NOMO-1 treated with dmso at 0.1 percent for 144 hours (cell line): ENCODE results near the gene PPP2R2D.
A peak's percentile ranks its signal among the peaks of the same experiment; 100 is the strongest.

ENCODE experiments used
- DNase-seq: peaks from one replicate; lab custom pipeline; 2025; ENCODE audit not compliant: unreplicated experiment; lab: John Stamatoyannopoulos, UW

The PPP2R2D gene

DNA sequence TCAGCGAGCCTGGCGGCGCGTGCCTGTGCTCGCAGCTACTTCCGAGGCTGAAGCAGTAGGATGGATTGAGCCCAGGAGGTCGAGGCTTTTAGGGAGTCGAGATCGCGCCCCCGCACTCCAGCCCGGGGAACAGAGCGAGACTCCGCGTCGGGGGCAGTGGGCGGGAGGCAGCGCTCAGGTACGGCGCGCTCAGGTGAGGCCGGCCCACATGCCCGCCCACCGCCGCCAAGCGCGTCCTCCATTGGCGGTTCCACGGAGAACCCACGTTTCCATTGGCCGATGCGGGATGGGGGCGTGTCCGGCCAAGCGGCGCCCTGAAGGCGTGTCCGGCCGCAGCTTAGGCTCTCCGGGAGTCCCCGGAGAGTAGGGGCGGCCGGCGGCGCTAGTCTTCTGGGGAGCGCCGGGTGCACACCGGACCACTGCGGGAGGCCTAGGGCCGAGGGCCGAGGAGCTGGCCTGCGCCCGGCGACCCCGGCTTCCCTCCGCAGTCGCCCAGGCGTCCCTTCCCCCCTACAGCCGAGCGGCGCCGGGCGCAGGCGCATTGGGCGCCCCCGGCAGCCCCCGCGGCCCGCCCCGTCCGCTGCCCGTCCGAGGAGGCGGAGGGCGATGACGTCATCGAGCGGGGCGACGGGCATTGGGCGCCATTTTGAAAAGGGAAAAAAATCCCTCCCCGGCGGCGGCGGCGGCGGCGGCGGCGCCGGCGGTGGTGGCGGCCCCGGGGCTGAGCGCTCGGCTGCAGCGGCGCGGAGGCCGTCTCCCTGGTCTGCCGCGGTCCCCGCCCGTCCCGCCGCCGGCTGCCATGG is at the start of gene PPP2R2D:
PPP2R2D (plus strand) TSS at position 659 of the 803 bp plus-strand sequence; CDS start at position 800, 141 bp downstream.
- peak; percentile 77 for DNase-seq

GRCh38 chr10:131851346-131851745 is 49.5 kb upstream of the PPP2R2D start:
- no peak for DNase-seq

GRCh38 chr10:131852176-131852822 is 48.5 kb upstream of the PPP2R2D start:
- no peak for DNase-seq

GRCh38 chr10:131852823-131853609 is 47.8 kb upstream of the PPP2R2D start:
- DNase-seq, result no peak

DNA sequence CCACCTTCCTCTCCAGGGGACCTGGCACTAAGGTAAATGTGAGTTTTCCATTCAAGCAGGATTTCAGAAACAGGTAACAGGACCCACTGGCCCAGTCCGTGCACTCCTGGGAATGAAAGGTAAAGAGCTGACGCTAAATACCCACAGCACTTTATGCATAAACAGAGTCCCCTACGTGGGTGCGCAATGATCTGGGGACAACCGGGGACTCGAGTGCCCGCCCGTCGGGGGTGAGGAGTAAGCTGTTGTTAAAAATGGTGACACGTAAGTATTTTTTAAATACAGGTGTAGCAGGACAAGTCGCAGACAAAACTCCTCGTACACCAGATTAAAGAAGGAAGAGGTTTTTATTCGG is 47.2 kb upstream of the PPP2R2D start:
- no peak for DNase-seq

DNA sequence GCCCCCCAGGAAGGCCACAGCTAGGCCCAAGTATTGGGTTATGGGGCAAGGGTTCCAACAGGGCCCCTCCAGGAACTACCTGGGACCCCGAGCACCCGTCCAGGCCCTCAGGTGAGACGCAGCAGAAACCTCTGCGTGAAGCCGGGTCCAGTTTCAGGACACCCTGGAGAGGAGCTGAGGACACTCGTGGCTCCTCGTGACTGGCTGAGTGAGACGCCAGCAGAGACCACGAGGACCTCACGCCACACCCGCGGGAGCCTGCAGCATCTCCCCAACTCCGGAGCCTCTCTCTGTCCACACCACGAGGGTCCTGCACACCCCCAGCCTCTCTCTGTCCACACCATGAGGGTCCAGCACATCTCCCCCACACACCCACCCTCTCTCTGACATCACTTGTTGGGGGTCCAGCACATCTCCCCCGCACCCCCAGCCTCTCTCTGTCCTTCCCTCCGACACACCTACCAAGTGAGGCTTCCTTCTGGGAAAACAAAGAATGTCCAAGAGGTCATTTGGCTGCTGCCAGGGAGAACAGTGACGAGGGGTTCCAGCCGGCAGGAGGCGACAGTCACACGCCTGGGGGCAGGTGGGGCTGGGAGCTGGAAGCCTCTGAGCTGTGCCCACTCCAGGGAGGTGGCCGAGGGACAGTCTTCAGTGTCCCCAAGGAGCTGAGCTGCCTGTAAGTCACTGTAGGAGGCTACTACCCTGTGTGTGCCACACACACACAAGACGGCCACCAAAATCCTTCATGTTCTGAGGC is 46.1 kb upstream of the PPP2R2D start:
- DNase-seq, result no peak

DNA sequence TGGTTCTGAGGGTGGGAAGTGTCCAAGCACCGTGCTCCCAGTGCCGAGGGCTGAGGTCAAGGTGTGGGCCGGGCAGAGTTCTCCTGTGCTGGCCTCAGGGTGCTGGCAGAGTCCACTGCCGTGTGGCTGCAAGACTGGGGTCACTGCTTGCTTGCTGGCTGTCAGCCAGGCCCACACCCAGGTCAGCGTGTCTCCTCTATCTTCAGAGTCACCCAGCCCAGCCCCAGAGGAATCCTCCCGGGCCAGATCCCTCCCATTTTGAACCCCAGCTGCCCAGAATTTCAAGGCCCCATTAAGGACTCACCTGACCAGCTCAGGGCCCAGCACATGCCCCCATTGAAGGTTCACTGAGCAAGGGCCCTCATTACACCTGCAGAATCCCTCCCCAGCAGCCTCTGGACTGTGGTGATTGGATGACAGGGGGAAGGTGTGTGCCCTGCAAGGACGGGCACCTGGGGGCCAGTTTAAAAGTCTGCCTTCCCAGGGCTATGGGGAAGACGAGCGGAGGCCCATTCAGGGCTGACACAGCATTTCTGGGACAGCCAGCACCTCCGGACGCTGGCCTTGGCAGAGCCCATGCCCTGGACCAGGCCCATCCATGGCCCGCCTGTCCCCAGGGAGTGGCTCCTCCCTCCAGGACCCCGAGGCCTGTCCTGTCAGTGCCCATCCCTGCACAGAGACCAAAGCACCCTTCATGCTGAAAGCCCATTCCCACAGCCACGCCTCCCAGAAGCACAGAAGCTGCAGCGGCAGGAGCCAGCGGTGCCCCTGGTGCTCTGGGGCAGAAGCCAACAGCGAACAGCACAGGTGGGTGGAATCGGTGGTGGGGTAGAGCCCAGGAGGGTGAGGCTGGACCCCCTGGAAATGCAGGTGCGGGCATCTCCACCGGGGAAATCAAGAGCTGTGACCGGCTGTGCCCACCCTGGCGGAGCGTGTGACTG is 45.1 kb upstream of the PPP2R2D start:
- DNase-seq, result no peak

GRCh38 chr10:131856441-131857094 is 44.2 kb upstream of the PPP2R2D start:
- no peak for DNase-seq

- DNase-seq, result no peak
Measured at GRCh38 chr10:131857156-131858117, 43.4 kb upstream of the PPP2R2D start.

DNA sequence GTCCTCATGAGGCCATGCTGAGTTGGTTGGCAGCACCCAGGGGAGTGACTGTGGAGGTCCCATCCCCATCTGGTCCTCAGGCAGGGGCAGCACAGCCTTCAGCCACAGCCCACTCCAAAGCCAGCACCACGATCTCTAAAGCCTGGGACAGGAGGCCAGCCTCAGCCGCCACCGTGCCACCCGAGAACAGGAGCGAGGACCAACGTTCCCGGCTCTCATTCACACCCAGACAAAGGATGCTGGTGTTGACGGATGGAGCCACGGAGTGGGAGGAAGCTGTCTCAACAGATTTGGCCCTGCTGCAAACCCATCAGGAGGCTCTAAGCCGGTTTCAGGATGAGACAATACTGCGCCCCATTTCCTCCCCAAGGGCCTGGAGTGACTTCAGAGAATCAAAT is 42.7 kb upstream of the PPP2R2D start:
- no peak for DNase-seq

- DNase-seq, result no peak
Measured at GRCh38 chr10:131858583-131859340, 42.0 kb upstream of the PPP2R2D start.

GRCh38 chr10:131859341-131860020 is 41.3 kb upstream of the PPP2R2D start:
- no peak for DNase-seq

DNA sequence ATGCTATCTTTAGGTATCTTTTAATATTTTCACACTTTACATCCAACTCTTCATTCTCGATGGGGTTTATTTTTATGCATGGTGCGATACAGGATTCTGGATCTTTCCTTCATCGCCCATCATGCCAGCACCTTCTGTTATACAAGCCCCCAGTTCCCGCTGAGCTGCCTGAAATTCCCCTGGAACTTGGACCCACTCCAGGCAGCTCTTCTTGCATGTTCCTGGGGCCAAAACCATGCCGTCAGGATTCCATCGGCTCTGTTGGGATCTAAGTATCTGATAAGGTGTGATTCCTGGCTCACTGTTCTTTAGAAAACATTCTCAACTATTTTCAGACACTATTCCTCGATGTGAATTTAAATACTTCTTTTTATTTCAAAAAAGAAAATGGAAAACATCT is 40.5 kb upstream of the PPP2R2D start:
- DNase-seq, result no peak

GRCh38 chr10:131860806-131861440 is 39.9 kb upstream of the PPP2R2D start:
- DNase-seq, result no peak

- DNase-seq, result no peak
Measured at GRCh38 chr10:131862548-131862947, 38.3 kb upstream of the PPP2R2D start.

GRCh38 chr10:131865223-131865917 is 35.4 kb upstream of the PPP2R2D start:
- no peak for DNase-seq
